Mesodermal cell (in vitro differentiated cells): ENCODE results near the gene SKA2.

Experiments used
- H3K27ac ChIP-seq: 2 replicates; pipeline ENCODE4 v1.7.0; 2013; ENCODE audit warnings: mild to moderate bottlenecking, low read depth, low read length, moderate library complexity; ENCODE audit not compliant: severe bottlenecking
- H3K36me3 ChIP-seq: 2 replicates; pipeline ENCODE4 v1.7.1; 2013; ENCODE audit warnings: mild to moderate bottlenecking, low read length, moderate library complexity; ENCODE audit not compliant: control insufficient read depth, insufficient read depth
- H3K4me1 ChIP-seq: one replicate; pipeline ENCODE4 v1.7.1; 2013; ENCODE audit warnings: mild to moderate bottlenecking, low read length; ENCODE audit not compliant: insufficient read depth, control insufficient read depth, poor library complexity, severe bottlenecking
- H3K4me3 ChIP-seq: 2 replicates; pipeline ENCODE4 v1.7.0; 2013; ENCODE audit warnings: low read length, control low read depth, mild to moderate bottlenecking; ENCODE audit not compliant: insufficient read depth, poor library complexity, severe bottlenecking; ENCODE audit errors: extremely low read depth
- H3K9me3 ChIP-seq: 2 replicates; pipeline ENCODE4 v1.7.1; 2013; ENCODE audit warnings: mild to moderate bottlenecking, low read length, moderate library complexity; ENCODE audit not compliant: control insufficient read depth
- WGBS, 2 experiments: methylation state at CpG; one replicate each; pipeline ENCODE4 v1.1.5; 2013; ENCODE audit warnings: missing lambda C conversion rate in 2 of 2; ENCODE audit not compliant: insufficient coverage in 2 of 2; 5-methylcytosine and 5-hydroxymethylcytosine counted together

Gene SKA2

GRCh38 chr17:59124665-59125064 is 30.3 kb downstream of the SKA2 start:
- no peak overlapping the region for H3K4me3 ChIP-seq
- WGBS, 2 experiments = 100% methylated on average over 1 to 2 of the region's 6 CpGs
- H3K27ac ChIP-seq = no peak overlapping the region
- H3K4me1 ChIP-seq = no peaks in the 10 kb centered on the region
- H3K9me3 ChIP-seq = no peaks in the 10 kb centered on the region
- H3K36me3 ChIP-seq = peaks cover 79% of the 10 kb centered on the region

- H3K9me3 ChIP-seq = no peaks in the 10 kb centered on the region
- H3K4me3 ChIP-seq = no peak overlapping the region
- WGBS, 2 experiments = 86 to 91% methylated on average over 2 to 5 of the region's 9 CpGs
- H3K36me3 ChIP-seq = peaks cover 80% of the 10 kb centered on the region
- no peaks in the 10 kb centered on the region for H3K4me1 ChIP-seq
- H3K27ac ChIP-seq = no peak overlapping the region
Measured at GRCh38 chr17:59121901-59122480, 33.0 kb downstream of the SKA2 start.

GRCh38 chr17:59115474-59115873 is 39.5 kb downstream of the SKA2 start:
- H3K4me1 ChIP-seq = no peaks in the 10 kb centered on the region
- H3K9me3 ChIP-seq = no peaks in the 10 kb centered on the region
- peaks cover 89% of the 10 kb centered on the region for H3K36me3 ChIP-seq
- no peak overlapping the region for H3K27ac ChIP-seq
- WGBS, 2 experiments = 95 to 96% methylated on average over 9 of the region's 9 CpGs
- no peak overlapping the region for H3K4me3 ChIP-seq

GRCh38 chr17:59111539-59111938 is 43.4 kb downstream of the SKA2 start:
- Histone ChIP-seq H3K27ac (no peak overlapping the region), H3K36me3 (peaks cover 56% of the 10 kb centered on the region), H3K4me1 (no peaks in the 10 kb centered on the region), H3K4me3 (no peak overlapping the region), H3K9me3 (no peaks in the 10 kb centered on the region)
- WGBS, 2 experiments = 86 to 100% methylated on average over 2 of the region's 3 CpGs

DNA sequence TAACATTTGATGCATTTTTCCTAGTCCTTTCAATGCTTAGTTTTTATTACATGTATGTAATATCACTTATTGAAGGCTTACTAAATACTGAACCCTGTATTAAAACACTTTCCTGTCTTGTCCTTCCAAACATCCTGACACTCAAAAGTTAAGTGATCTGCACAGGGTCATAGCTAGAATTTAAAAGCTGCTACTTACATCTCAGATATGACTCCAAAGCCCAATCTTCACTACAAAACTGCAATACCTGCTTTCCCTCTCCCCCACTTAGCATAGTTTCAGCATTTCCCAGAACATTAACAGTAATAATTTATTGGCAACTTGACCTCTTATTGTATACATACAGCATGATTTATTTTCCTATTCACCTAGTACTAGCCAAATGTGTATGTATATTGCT is 44.0 kb downstream of the SKA2 start:
- Histone ChIP-seq H3K36me3 (peaks cover 53% of the 10 kb centered on the region), H3K27ac (no peak overlapping the region), H3K4me1 (no peaks in the 10 kb centered on the region), H3K4me3 (no peak overlapping the region), H3K9me3 (no peaks in the 10 kb centered on the region)

GRCh38 chr17:59108400-59109102 is 46.4 kb downstream of the SKA2 start:
- H3K36me3 ChIP-seq = peaks cover 32% of the 10 kb centered on the region

GRCh38 chr17:59107306-59107670 is 47.7 kb downstream of the SKA2 start:
- Histone ChIP-seq H3K9me3 (no peaks in the 10 kb centered on the region), H3K27ac (peak overlapping the region; percentile 92), H3K4me1 (no peaks in the 10 kb centered on the region), H3K36me3 (peaks cover 23% of the 10 kb centered on the region), H3K4me3 (peak overlapping the region; percentile 84)
- 0% methylated on average over 3 to 4 of the region's 10 CpGs for WGBS, 2 experiments

More at GRCh38 chr17:59108400-59109102, 46.4 kb downstream of the SKA2 start:
- H3K27ac ChIP-seq = no peak overlapping the region
- no peak overlapping the region for H3K4me3 ChIP-seq
- H3K9me3 ChIP-seq = no peaks in the 10 kb centered on the region
- H3K4me1 ChIP-seq = no peaks in the 10 kb centered on the region
- WGBS, 2 experiments = 97 to 100% methylated on average over 5 to 6 of the region's 7 CpGs

DNA sequence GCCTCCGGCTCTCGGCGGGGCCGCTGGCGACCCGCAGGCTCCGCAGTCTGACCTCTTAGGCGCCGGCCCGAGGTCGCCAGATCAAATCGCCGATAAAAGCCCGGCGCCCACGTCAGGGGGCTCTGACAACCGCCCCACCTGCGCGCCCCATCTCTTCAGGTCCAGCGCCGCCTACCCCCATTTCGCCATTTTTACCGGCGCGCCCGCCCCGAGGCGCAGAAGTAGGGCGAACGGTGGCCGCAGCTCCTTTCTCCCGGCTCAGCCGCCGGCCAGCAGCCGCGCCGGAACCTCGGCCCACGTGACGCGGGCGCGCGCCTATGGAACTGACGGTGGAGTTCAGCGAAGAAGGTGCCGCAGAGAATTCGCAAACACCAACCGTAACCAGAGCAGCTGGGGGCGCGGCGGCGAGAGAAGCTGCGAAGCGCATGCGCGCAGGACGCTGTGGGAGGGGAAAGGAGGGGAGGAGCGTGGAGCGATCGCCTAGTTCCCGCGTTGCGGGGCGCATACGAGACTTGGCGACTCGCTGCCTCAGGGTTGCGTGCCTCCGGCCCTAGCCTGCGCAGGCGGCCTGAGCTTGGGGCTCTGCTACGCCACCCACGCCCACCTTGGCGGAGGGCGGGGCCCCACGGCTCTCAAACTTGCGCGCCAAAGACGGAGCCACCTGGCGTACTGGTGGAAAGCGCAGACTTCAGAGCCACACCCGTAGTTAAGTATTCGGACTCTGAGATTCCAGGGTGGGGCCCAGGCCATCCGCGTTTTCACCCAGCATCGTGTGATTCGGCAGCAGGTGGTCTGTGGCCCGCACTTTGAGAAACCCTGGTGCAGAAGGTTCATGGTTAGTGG is 48.3 kb downstream of the SKA2 start, which contains the start of gene TRIM37:
TSS of gene TRIM37 (minus strand) at position 418 of the 843 bp plus-strand sequence. CDS start 419 bp downstream, outside the sequence.
- Histone ChIP-seq H3K36me3 (peaks cover 21% of the 10 kb centered on the region), H3K9me3 (no peaks in the 10 kb centered on the region), H3K4me1 (no peaks in the 10 kb centered on the region), H3K4me3 (peak within 1 kb of the TSS; percentile 84), H3K27ac (peak within 1 kb of the TSS; percentile 92)
- 0% methylated on average over 55 to 72 of the region's 89 CpGs for WGBS, 2 experiments

- Histone ChIP-seq H3K4me1 (no peaks in the 10 kb centered on the region), H3K4me3 (peak overlapping the region; percentile 84), H3K36me3 (peaks cover 17% of the 10 kb centered on the region), H3K9me3 (no peaks in the 10 kb centered on the region), H3K27ac (peak overlapping the region; percentile 92)
- WGBS, 2 experiments = 1 to 2% methylated on average over 8 to 9 of the region's 18 CpGs
Measured at GRCh38 chr17:59105852-59106462, 49.0 kb downstream of the SKA2 start.

DNA sequence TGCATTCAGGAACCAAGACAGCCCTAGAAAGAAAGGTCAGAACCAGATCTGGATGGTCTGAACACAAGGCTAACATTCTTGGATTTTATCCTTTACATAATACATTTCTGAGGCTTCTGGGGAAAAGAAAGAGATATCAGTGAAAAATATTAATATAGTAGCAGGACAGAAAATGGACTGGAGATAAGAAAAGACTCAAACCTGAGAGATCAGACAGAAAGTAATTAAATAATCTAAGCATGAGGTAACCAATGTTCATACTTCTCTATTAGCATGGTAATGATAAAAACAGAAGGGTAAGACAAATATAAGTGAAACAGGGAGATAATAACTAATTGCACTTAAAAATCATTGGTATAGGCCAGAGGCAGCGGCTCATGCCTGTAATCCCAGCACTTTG is 53.8 kb downstream of the SKA2 start:
- no CpG with 5 or more reads among the region's 1 CpG for WGBS, 2 experiments
- Histone ChIP-seq H3K27ac (no peak overlapping the region), H3K9me3 (no peaks in the 10 kb centered on the region), H3K4me1 (no peaks in the 10 kb centered on the region), H3K36me3 (peaks cover 30% of the 10 kb centered on the region), H3K4me3 (no peak overlapping the region)
